Retinal pigment epithelial cell (primary cell): Measurements from ENCODE around the gene LEO1.

Experiments used
- DNase-seq: peaks from one replicate; pipeline ENCODE4 v3.0.0-alpha.2; 2010; ENCODE audit warnings: low read depth
- H3K4me3 ChIP-seq: 2 replicates; pipeline ENCODE4 v1.5.1; 2011; ENCODE audit warnings: mild to moderate bottlenecking, low read length, control low read depth, moderate library complexity
- CTCF ChIP-seq: conservative IDR thresholded peaks from 2 replicates; pipeline ENCODE4 v1.5.1; 2011; ENCODE audit warnings: low read depth, low read length, control low read depth, inconsistent platforms

Gene LEO1

GRCh38 chr15:51971032-51971374, 575 bp downstream of the LEO1 start:
- H3K4me3 ChIP-seq = peak overlapping the region; percentile 88
- TF ChIP-seq CTCF = no peak
- DNase-seq = no peak

GRCh38 chr15:51970132-51970817, 1.3 kb downstream of the LEO1 start:
- DNase-seq = no peak
- no peak for TF ChIP-seq CTCF
- H3K4me3 ChIP-seq = peak overlapping the region; percentile 88

- H3K4me3 ChIP-seq = no peak overlapping the region
- DNase-seq = no peak
- no peak for TF ChIP-seq CTCF
Measured at GRCh38 chr15:51969728-51970127, 1.9 kb downstream of the LEO1 start.

GRCh38 chr15:51967583-51967982, 4.0 kb downstream of the LEO1 start:
- no peak for DNase-seq
- no peak for TF ChIP-seq CTCF
- no peak overlapping the region for H3K4me3 ChIP-seq

DNA sequence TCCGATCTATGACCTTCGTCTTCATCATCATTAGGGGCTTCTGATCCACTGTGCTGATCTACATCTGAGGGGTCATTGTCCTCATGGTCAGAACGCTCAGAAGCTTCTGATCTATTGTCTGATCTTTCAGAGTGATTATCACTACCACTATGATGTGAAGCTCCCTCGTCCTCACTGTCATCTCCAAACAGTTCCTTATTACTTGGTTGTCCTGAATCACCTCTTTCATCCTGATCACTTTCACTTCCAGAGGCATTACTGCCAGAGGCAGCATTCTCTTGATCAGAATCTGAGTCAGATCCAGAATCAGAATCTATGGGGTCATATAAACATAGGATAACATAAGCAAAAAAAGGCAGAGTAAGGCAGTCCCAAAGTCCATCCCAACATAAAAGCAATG, 5.4 kb downstream of the LEO1 start:
- TF ChIP-seq CTCF = no peak

GRCh38 chr15:51965691-51966090, 5.9 kb downstream of the LEO1 start:
- DNase-seq = no peak
- no peak for TF ChIP-seq CTCF
- H3K4me3 ChIP-seq = no peak overlapping the region

More for the DNA sequence above, 5.4 kb downstream of the LEO1 start:
- no peak overlapping the region for H3K4me3 ChIP-seq
- DNase-seq = no peak

GRCh38 chr15:51955504-51955903, 16.1 kb downstream of the LEO1 start:
- H3K4me3 ChIP-seq = no peak overlapping the region
- DNase-seq = no peak
- no peak for TF ChIP-seq CTCF
